Panc1 (cell line): Measurements from ENCODE around the gene INF2. TPM values are rescaled to one million over a fixed set of nuclear protein-coding genes. Genes with fewer than 3 reads are reported as not detected.
A peak's percentile ranks its signal among the peaks of the same experiment; 100 is the strongest.

ENCODE experiments used
- ATAC-seq: fragments of 200-7000 bp; cut with Tn5 transposase; 2 replicates; pipeline ENCODE4 v1.9.1; 2020; ENCODE audit warnings: mild to moderate bottlenecking, moderate library complexity
- BruUV-seq: library from RNA; stranded (reverse); fragments of 400-500 nt; replicated peaks from 2 replicates; lab custom pipeline; 2021; lab: Mats Ljungman, UMichigan
- CTCF ChIA-PET: fragments of 300-600 bp; sonication (Branson Sonifier 250); formaldehyde crosslinking; loops from one replicate; lab custom pipeline; 2022; ENCODE audit warnings: antibody characterized with exemption; lab: Charles Lee
- POLR2A ChIA-PET: fragments of 300-600 bp; sonication (Branson Sonifier 250); formaldehyde crosslinking; loops from one replicate; lab custom pipeline; 2022; ENCODE audit warnings: antibody characterized with exemption; lab: Charles Lee
- DNase-seq: peaks from one replicate; pipeline ENCODE4 v3.0.0-alpha.2; 2010; ENCODE audit warnings: low read depth, low spot score
- H3K27ac ChIP-seq: 2 replicates; pipeline ENCODE4 v1.5.1; 2011; ENCODE audit warnings: mild to moderate bottlenecking, low read length, inconsistent platforms
- H3K27me3 ChIP-seq: fragments of 200-500 bp; sonication (Bioruptor generic); 2 replicates; pipeline ENCODE4 v1.6.0; 2014; ENCODE audit warnings: low read length, inconsistent platforms; ENCODE audit not compliant: control insufficient read depth, insufficient read depth
- H3K36me3 ChIP-seq: fragments of 200-500 bp; sonication (Bioruptor generic); 2 replicates; pipeline ENCODE4 v1.5.1; 2014; ENCODE audit warnings: inconsistent platforms, mild to moderate bottlenecking, low read length, moderate library complexity; ENCODE audit not compliant: control insufficient read depth, insufficient read depth
- H3K4me1 ChIP-seq: 2 replicates; pipeline ENCODE4 v1.5.1; 2011; ENCODE audit warnings: inconsistent platforms, mild to moderate bottlenecking, low read length, moderate library complexity; ENCODE audit not compliant: control insufficient read depth, insufficient read depth
- H3K4me3 ChIP-seq, 2 experiments: 2 replicates each; pipeline ENCODE4 v1.5.1; 2011 to 2012; ENCODE audit warnings: low read depth in 2 of 2, low read length in 2 of 2, mild to moderate bottlenecking in 2 of 2, inconsistent platforms in 1 of 2, moderate library complexity in 1 of 2
- H3K9me3 ChIP-seq: fragments of 200-500 bp; sonication (Bioruptor generic); 2 replicates; pipeline ENCODE4 v1.5.1; 2014; ENCODE audit warnings: low read depth, mild to moderate bottlenecking, inconsistent platforms, low read length, moderate library complexity; ENCODE audit not compliant: control insufficient read depth, insufficient read depth
- POLR2AphosphoS5 ChIP-seq: IDR thresholded peaks from 2 replicates; pipeline ENCODE4 v1.6.1; 2012; ENCODE audit warnings: mild to moderate bottlenecking, low read depth, low read length, moderate library complexity
- SIN3A ChIP-seq: IDR thresholded peaks from 2 replicates; pipeline ENCODE4 v1.6.1; 2012; ENCODE audit warnings: low read depth, mild to moderate bottlenecking, low read length, moderate library complexity, borderline replicate concordance; ENCODE audit not compliant: insufficient read depth
- TCF7L2 ChIP-seq: IDR thresholded peaks from 2 replicates; pipeline ENCODE4 v1.6.1; 2011; ENCODE audit warnings: mild to moderate bottlenecking, low read depth, low read length, inconsistent platforms
- in situ Hi-C: cut with HindIII; loops from 2 replicates; pipeline ENCODE4 v1.10.0; 2016; ENCODE audit warnings: low sequenced_read_pairs, low pct_unique_long_range_greater_than_20kb
- intact Hi-C: fragments of 100-400 bp; cut with micrococcal nuclease; formaldehyde crosslinking; loops from one replicate; pipeline ENCODE4 v1.10.0; 2022; ENCODE audit not compliant: unreplicated experiment
- total RNA-seq: library from RNA; stranded (reverse); gene quantifications from one replicate; pipeline ENCODE4 v1.2.1, GENCODE V29; 2021; ENCODE audit not compliant: unreplicated experiment
- TF ChIP-seq, protein P1 (sequence below), 2 experiments: IDR thresholded peaks; 2 replicates each; pipeline ENCODE4 v1.6.1; 2011 to 2012; ENCODE audit warnings: low read depth in 2 of 2, control low read depth in 1 of 2, low read length in 1 of 2, mild to moderate bottlenecking in 1 of 2, moderate library complexity in 1 of 2; ENCODE audit not compliant: insufficient read depth in 1 of 2
- TF ChIP-seq, protein P2 (sequence below): fragments of 450-650 bp; IDR thresholded peaks from 2 replicates; pipeline ENCODE4 v1.5.1; 2017; ENCODE audit warnings: mild to moderate bottlenecking

Gene INF2
- total RNA-seq, 1 experiment from 2014 or later = 195 TPM

DNA sequence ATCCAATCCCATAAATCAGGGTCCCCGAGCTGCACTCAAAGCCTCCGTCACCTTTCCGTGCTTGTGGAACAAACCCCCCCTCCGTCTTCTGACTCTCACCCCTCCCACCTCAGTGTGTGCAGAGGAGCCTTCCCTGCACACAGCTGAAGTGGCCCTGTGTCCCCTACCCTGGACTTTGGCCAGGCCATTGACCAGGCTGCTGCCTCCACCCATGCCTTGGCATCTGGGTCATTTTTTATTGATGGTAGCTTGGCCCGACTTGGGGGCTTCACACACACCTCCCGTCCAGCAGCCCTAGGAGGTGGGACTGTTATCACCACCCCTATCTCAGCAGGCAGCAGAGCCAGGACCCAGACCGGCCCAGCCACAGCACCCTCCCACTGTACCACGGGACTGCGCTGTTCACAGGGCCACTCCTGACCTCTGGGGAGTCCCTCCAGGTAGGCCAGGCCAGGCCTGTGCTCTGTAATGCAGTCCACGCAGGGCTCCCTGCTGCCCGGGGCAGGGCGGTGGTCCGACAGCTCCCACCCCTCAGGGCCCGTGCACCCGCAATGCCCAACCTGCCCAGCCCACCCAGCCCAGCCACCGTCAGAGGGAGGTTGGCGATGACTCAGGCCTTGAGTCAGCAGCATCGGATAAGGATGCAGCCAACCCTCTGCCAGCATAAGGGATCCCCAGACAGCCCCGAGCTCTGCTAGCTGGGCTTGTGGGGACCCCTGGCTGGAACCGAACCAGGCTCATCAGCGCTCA is 9.2 kb upstream of the INF2 start:
- intact Hi-C loops = no loop called here

DNA sequence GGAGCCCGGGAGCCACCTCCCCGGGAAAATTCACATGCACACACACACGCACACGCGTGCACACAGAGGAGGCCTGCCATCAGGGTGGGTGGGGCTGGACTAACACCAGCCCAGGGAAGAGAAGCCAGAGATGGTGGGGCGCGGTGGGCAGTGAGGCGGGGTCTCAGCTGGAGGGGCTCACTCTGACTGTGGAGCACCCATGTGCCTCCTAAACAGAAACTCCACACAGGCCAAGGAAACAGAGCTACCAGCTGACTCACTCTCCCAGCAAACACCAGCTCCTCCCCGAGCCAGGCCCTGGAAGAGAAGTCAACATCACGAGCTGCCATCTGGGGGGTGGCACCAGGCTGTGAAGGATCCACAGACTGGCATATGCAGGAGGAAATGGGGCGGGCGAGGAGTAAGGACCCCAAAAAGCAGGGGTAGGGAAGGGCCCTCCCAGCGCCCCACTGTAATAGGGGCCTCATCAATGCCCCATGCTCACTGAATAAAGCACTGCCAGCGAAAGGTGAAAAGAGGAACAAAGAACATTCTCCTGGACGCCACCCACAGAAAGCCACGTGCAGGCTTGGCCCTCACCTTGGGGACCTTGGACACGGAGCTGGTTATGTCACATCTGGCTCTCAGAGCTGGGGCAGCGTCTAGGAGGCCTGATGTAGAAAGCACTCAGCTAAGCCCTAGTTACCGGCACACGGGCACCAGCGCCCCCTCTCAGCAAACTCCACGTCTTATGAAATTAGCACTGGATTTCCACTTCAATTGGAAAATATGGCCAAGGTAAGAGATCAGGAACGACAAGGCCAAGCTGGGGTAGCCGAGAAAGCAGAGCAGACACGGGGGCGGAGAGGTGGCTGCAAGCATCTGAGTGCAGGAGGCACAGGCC is 8.4 kb upstream of the INF2 start:
- Histone ChIP-seq H3K36me3 (no peaks in the 10 kb centered on the region; the same call in 1 of the 2 replicates), H3K4me3 (peak overlapping the region; percentile 4 to 45), H3K27me3 (no peaks in the 10 kb centered on the region), H3K9me3 (no peaks in the 10 kb centered on the region), H3K4me1 (peaks cover 70% of the 10 kb centered on the region), H3K27ac (peak overlapping the region; percentile 97)
- ATAC-seq (peak; percentile 32), DNase-seq (no peak)
- ChIA-PET POLR2A (interaction anchor here (0.6 to 1.0 kb wide), 4 partner anchors 9 to 1606 kb away, joined by 3 to 6 read pairs (median 3); partner anchors contain the start of gene INF2), CTCF (interaction anchor here (0.6 to 1.9 kb wide), 3 partner anchors 15 to 120 kb away, joined by 4 to 8 read pairs (median 4); partner anchors contain the start of gene ZBTB42)
- intact Hi-C loops = no loop called here
- in situ Hi-C loops = no loop called here
- no TSS peak for BruUV-seq
- TF ChIP-seq TCF7L2 = no peak

More for the DNA sequence above, 9.2 kb upstream of the INF2 start:
- H3K36me3 ChIP-seq = no peaks in the 10 kb centered on the region; the same call in 1 of the 2 replicates
- peaks cover 69% of the 10 kb centered on the region for H3K4me1 ChIP-seq
- H3K9me3 ChIP-seq = no peaks in the 10 kb centered on the region
- TF ChIP-seq, protein P1, sequence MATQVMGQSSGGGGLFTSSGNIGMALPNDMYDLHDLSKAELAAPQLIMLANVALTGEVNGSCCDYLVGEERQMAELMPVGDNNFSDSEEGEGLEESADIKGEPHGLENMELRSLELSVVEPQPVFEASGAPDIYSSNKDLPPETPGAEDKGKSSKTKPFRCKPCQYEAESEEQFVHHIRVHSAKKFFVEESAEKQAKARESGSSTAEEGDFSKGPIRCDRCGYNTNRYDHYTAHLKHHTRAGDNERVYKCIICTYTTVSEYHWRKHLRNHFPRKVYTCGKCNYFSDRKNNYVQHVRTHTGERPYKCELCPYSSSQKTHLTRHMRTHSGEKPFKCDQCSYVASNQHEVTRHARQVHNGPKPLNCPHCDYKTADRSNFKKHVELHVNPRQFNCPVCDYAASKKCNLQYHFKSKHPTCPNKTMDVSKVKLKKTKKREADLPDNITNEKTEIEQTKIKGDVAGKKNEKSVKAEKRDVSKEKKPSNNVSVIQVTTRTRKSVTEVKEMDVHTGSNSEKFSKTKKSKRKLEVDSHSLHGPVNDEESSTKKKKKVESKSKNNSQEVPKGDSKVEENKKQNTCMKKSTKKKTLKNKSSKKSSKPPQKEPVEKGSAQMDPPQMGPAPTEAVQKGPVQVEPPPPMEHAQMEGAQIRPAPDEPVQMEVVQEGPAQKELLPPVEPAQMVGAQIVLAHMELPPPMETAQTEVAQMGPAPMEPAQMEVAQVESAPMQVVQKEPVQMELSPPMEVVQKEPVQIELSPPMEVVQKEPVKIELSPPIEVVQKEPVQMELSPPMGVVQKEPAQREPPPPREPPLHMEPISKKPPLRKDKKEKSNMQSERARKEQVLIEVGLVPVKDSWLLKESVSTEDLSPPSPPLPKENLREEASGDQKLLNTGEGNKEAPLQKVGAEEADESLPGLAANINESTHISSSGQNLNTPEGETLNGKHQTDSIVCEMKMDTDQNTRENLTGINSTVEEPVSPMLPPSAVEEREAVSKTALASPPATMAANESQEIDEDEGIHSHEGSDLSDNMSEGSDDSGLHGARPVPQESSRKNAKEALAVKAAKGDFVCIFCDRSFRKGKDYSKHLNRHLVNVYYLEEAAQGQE (IDR thresholded peaks at IDR 0.05; ENCODE audit: insufficient read depth in 1 of 2, low read depth in 2 of 2, low read length in 1 of 2) = no peak
- no peak for TF ChIP-seq TCF7L2
- TF ChIP-seq POLR2AphosphoS5 = no peak
- TF ChIP-seq SIN3A = no peak
- TF ChIP-seq, protein P2, sequence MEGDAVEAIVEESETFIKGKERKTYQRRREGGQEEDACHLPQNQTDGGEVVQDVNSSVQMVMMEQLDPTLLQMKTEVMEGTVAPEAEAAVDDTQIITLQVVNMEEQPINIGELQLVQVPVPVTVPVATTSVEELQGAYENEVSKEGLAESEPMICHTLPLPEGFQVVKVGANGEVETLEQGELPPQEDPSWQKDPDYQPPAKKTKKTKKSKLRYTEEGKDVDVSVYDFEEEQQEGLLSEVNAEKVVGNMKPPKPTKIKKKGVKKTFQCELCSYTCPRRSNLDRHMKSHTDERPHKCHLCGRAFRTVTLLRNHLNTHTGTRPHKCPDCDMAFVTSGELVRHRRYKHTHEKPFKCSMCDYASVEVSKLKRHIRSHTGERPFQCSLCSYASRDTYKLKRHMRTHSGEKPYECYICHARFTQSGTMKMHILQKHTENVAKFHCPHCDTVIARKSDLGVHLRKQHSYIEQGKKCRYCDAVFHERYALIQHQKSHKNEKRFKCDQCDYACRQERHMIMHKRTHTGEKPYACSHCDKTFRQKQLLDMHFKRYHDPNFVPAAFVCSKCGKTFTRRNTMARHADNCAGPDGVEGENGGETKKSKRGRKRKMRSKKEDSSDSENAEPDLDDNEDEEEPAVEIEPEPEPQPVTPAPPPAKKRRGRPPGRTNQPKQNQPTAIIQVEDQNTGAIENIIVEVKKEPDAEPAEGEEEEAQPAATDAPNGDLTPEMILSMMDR = no peak
- ChIA-PET CTCF (interaction anchor here (1.9 kb wide), 1 partner anchor 15 kb away, joined by 8 read pairs; no protein-coding TSS in a partner anchor), POLR2A (interaction anchor here (1.0 kb wide), 1 partner anchor 14 kb away, joined by 3 read pairs; no protein-coding TSS in a partner anchor)
- DNase-seq (no peak), ATAC-seq (peak; percentile 64)
- H3K27me3 ChIP-seq = no peaks in the 10 kb centered on the region
- in situ Hi-C loops = no loop called here
- peak overlapping the region in 1 of 2 experiments; percentile 45; a peak in 2 of 4 replicates for H3K4me3 ChIP-seq
- H3K27ac ChIP-seq = peak overlapping the region; percentile 97
- no TSS peak for BruUV-seq
